Type B pancreatic cell (in vitro differentiated cells): ENCODE data around the gene IRF7. TPM values are rescaled to one million over a fixed set of nuclear protein-coding genes. Genes with fewer than 3 reads are reported as not detected.

Experiments
- DNase-seq: peaks from one replicate; pipeline ENCODE4 v3.0.0; 2021; ENCODE audit warnings: mixed read lengths; ENCODE audit not compliant: unreplicated experiment; ENCODE audit errors: extremely low spot score
- H3K27ac Mint-ChIP-seq: 2 replicates; pipeline ENCODE4 v1.8.0; 2021; ENCODE audit warnings: mild to moderate bottlenecking, mixed read lengths
- H3K27me3 Mint-ChIP-seq: 2 replicates; pipeline ENCODE4 v1.8.0; 2021; ENCODE audit warnings: mixed read lengths
- H3K36me3 Mint-ChIP-seq: 2 replicates; pipeline ENCODE4 v1.8.0; 2021; ENCODE audit warnings: mixed read lengths
- H3K4me1 Mint-ChIP-seq: one replicate; pipeline ENCODE4 v1.8.0; 2021; ENCODE audit warnings: mixed read lengths; ENCODE audit not compliant: unreplicated experiment
- H3K4me3 Mint-ChIP-seq: 2 replicates; pipeline ENCODE4 v1.8.0; 2021; ENCODE audit warnings: mild to moderate bottlenecking, mixed read lengths
- H3K9me3 Mint-ChIP-seq: 2 replicates; pipeline ENCODE4 v1.8.0; 2021; ENCODE audit warnings: mixed read lengths
- total RNA-seq: library from RNA; stranded (reverse); gene quantifications from 2 replicates; pipeline ENCODE4 v1.2.1, GENCODE V29; 2021; ENCODE audit warnings: low replicate concordance
- TF ChIP-seq, protein P1 (sequence below): fragments of 200-600 bp; sonication (generic); conservative IDR thresholded peaks from 2 replicates; pipeline ENCODE4 v1.5.0; 2021; ENCODE audit warnings: antibody characterized with exemption, mild to moderate bottlenecking

Gene IRF7
- total RNA-seq, 1 donor from 2014 or later: 16.4 TPM

- TF ChIP-seq, protein P1, sequence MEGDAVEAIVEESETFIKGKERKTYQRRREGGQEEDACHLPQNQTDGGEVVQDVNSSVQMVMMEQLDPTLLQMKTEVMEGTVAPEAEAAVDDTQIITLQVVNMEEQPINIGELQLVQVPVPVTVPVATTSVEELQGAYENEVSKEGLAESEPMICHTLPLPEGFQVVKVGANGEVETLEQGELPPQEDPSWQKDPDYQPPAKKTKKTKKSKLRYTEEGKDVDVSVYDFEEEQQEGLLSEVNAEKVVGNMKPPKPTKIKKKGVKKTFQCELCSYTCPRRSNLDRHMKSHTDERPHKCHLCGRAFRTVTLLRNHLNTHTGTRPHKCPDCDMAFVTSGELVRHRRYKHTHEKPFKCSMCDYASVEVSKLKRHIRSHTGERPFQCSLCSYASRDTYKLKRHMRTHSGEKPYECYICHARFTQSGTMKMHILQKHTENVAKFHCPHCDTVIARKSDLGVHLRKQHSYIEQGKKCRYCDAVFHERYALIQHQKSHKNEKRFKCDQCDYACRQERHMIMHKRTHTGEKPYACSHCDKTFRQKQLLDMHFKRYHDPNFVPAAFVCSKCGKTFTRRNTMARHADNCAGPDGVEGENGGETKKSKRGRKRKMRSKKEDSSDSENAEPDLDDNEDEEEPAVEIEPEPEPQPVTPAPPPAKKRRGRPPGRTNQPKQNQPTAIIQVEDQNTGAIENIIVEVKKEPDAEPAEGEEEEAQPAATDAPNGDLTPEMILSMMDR: no peak
- Mint-ChIP-seq H3K27me3 (no peaks in the 10 kb centered on the region), H3K4me1 (peaks cover 4% of the 10 kb centered on the region), H3K27ac (no peak overlapping the region), H3K9me3 (no peaks in the 10 kb centered on the region), H3K4me3 (no peak overlapping the region), H3K36me3 (peaks cover 5% of the 10 kb centered on the region)
- DNase-seq: no peak
These were observed 4.5 kb downstream of the IRF7 start for GRCh38 chr11:611001-611996.

- Mint-ChIP-seq H3K4me1 (no peaks in the 10 kb centered on the region), H3K9me3 (no peaks in the 10 kb centered on the region), H3K4me3 (no peak overlapping the region), H3K27ac (no peak overlapping the region), H3K27me3 (no peaks in the 10 kb centered on the region), H3K36me3 (peaks cover 5% of the 10 kb centered on the region)
- TF ChIP-seq, protein P1: no peak
- peak; percentile 62 for DNase-seq
These were observed 5.5 kb downstream of the IRF7 start for GRCh38 chr11:610146-610801.

GRCh38 chr11:609341-609811 lies 6.4 kb downstream of the IRF7 start:
- Mint-ChIP-seq H3K4me1 (no peaks in the 10 kb centered on the region), H3K36me3 (peaks cover 9% of the 10 kb centered on the region), H3K4me3 (no peak overlapping the region), H3K27me3 (no peaks in the 10 kb centered on the region), H3K27ac (no peak overlapping the region), H3K9me3 (no peaks in the 10 kb centered on the region)
- TF ChIP-seq, protein P1: no peak
- DNase-seq: peak; percentile 63

GRCh38 chr11:608791-609251 lies 6.9 kb downstream of the IRF7 start:
- no peaks in the 10 kb centered on the region for H3K9me3 Mint-ChIP-seq

GRCh38 chr11:607971-608659 lies 7.6 kb downstream of the IRF7 start:
- no peak overlapping the region for H3K4me3 Mint-ChIP-seq
- no peaks in the 10 kb centered on the region for H3K27me3 Mint-ChIP-seq
- H3K36me3 Mint-ChIP-seq: peaks cover 9% of the 10 kb centered on the region
- no peaks in the 10 kb centered on the region for H3K4me1 Mint-ChIP-seq
- peak; percentile 66 for DNase-seq
- H3K9me3 Mint-ChIP-seq: no peaks in the 10 kb centered on the region
- TF ChIP-seq, protein P1: no peak
- no peak overlapping the region for H3K27ac Mint-ChIP-seq

More at GRCh38 chr11:608791-609251, 6.9 kb downstream of the IRF7 start:
- TF ChIP-seq, protein P1: no peak
- peak; percentile 67 for DNase-seq
- H3K27ac Mint-ChIP-seq: no peak overlapping the region
- H3K4me3 Mint-ChIP-seq: no peak overlapping the region
- H3K4me1 Mint-ChIP-seq: no peaks in the 10 kb centered on the region
- H3K36me3 Mint-ChIP-seq: peaks cover 9% of the 10 kb centered on the region
- no peaks in the 10 kb centered on the region for H3K27me3 Mint-ChIP-seq
